ENCODE results near the gene SLIT3. TPM values are rescaled to one million over a fixed set of nuclear protein-coding genes. Genes with fewer than 3 reads are reported as not detected.
A peak's percentile ranks its signal among the peaks of the same experiment; 100 is the strongest.

SLIT3 gene
- total and polyA plus RNA-seq, 9 of the 15 experiments (the other 6 are each of a cell fraction or from before 2014, with no cell fraction given): 0.01 to 0.04 TPM; not detected in 7

DNA sequence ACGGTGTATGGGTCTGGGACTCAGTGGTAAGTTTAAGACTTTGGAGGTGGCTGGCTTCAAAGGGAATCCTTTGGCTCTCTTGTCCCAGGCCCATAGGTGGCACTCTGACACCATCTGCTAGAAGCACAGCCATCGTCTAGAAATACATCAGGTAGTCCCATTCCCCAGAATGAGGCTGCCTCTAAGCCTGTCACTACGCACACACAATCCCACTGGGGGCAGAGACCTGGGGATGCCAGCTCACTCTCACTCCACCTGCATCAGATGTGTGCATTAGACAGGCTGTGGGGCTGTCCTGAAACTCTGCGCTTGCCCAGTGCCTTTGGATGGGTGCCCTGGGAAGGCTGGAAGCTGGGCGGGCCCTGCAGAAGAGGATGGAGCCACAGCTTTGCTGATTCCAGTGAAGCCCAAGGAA is 594.3 kb downstream of the SLIT3 start:
- Histone ChIP-seq H3K9ac (ENCODE audit: insufficient read depth in 1 of 2, low read depth in 2 of 2, low read length in 2 of 2) (no peak overlapping the region), H4K20me1 (replicated peaks; ENCODE audit: control insufficient read depth, insufficient read depth, low read length) (no peaks in the 10 kb centered on the region; the same call in 1 of the 2 replicates), H3K4me1 (replicated peaks in 1 of 2; ENCODE audit: control insufficient read depth in 2 of 2, insufficient read depth in 2 of 2, low read length in 2 of 2) (no peaks in the 10 kb centered on the region), H3K4me3 (no peak overlapping the region), H3K79me2 (ENCODE audit: control insufficient read depth, insufficient read depth, low read length) (no peaks in the 10 kb centered on the region), H3K36me3 (ENCODE audit: control insufficient read depth, insufficient read depth, low read length) (no peaks in the 10 kb centered on the region), H3K9me3 (replicated peaks; ENCODE audit: control insufficient read depth, insufficient read depth, low read depth, low read length) (no peaks in the 10 kb centered on the region), H3K9me1 (ENCODE audit: control insufficient read depth, insufficient read depth, low read length) (no peaks in the 10 kb centered on the region), H3K4me2 (ENCODE audit: insufficient read depth, low read length) (no peak overlapping the region), H2AFZ (ENCODE audit: low read depth, low read length) (no peak overlapping the region), H3K27me3 (ENCODE audit: control insufficient read depth in 2 of 2, insufficient read depth in 2 of 2, low read length in 2 of 2) (peaks cover 0 to 21% of the 10 kb centered on the region in 2 experiments; a peak in 4 of 5 replicates), H3K27ac (ENCODE audit: extremely low read depth, low read depth, low read length) (no peak overlapping the region)
- FAIRE-seq (no peak), ATAC-seq (peak; percentile 88), DNase-seq (ENCODE audit: extremely low read depth in 1 of 4, low spot score in 3 of 4) (peak in 2 of 4 experiments; percentile 25 to 40)
- CTCF ChIA-PET (ENCODE audit: low intra/inter-chr PET ratio): no interaction called here
- intact Hi-C loops (cut with micrococcal nuclease): no loop called here
- BruUV-seq (replicated peaks): no TSS peak
- in situ Hi-C loops (cut with MboI): no loop called here
- 0% methylated on average over 5 of the region's 5 CpGs for WGBS (ENCODE audit: insufficient coverage, low coverage, missing lambda C conversion rate)
- TF ChIP-seq, protein P1, sequence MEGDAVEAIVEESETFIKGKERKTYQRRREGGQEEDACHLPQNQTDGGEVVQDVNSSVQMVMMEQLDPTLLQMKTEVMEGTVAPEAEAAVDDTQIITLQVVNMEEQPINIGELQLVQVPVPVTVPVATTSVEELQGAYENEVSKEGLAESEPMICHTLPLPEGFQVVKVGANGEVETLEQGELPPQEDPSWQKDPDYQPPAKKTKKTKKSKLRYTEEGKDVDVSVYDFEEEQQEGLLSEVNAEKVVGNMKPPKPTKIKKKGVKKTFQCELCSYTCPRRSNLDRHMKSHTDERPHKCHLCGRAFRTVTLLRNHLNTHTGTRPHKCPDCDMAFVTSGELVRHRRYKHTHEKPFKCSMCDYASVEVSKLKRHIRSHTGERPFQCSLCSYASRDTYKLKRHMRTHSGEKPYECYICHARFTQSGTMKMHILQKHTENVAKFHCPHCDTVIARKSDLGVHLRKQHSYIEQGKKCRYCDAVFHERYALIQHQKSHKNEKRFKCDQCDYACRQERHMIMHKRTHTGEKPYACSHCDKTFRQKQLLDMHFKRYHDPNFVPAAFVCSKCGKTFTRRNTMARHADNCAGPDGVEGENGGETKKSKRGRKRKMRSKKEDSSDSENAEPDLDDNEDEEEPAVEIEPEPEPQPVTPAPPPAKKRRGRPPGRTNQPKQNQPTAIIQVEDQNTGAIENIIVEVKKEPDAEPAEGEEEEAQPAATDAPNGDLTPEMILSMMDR (IDR thresholded peaks at IDR 0.05 in 2 of 3, conservative IDR thresholded peaks at IDR 0.05 in 1 of 3; ENCODE audit: insufficient read depth in 2 of 3, low read depth in 1 of 3, low read length in 3 of 3): peak; percentile 59 to 65 (median 60)
- TF ChIP-seq, protein P2, sequence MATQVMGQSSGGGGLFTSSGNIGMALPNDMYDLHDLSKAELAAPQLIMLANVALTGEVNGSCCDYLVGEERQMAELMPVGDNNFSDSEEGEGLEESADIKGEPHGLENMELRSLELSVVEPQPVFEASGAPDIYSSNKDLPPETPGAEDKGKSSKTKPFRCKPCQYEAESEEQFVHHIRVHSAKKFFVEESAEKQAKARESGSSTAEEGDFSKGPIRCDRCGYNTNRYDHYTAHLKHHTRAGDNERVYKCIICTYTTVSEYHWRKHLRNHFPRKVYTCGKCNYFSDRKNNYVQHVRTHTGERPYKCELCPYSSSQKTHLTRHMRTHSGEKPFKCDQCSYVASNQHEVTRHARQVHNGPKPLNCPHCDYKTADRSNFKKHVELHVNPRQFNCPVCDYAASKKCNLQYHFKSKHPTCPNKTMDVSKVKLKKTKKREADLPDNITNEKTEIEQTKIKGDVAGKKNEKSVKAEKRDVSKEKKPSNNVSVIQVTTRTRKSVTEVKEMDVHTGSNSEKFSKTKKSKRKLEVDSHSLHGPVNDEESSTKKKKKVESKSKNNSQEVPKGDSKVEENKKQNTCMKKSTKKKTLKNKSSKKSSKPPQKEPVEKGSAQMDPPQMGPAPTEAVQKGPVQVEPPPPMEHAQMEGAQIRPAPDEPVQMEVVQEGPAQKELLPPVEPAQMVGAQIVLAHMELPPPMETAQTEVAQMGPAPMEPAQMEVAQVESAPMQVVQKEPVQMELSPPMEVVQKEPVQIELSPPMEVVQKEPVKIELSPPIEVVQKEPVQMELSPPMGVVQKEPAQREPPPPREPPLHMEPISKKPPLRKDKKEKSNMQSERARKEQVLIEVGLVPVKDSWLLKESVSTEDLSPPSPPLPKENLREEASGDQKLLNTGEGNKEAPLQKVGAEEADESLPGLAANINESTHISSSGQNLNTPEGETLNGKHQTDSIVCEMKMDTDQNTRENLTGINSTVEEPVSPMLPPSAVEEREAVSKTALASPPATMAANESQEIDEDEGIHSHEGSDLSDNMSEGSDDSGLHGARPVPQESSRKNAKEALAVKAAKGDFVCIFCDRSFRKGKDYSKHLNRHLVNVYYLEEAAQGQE (IDR thresholded peaks at IDR 0.05; ENCODE audit: borderline replicate concordance): peak; percentile 21; the same call in 1 of the 2 replicates
- TF ChIP-seq, protein P2 (CRISPR knock-in tag; IDR thresholded peaks at IDR 0.05; ENCODE audit: low read depth): no peak
- TF ChIP-seq, protein P3, sequence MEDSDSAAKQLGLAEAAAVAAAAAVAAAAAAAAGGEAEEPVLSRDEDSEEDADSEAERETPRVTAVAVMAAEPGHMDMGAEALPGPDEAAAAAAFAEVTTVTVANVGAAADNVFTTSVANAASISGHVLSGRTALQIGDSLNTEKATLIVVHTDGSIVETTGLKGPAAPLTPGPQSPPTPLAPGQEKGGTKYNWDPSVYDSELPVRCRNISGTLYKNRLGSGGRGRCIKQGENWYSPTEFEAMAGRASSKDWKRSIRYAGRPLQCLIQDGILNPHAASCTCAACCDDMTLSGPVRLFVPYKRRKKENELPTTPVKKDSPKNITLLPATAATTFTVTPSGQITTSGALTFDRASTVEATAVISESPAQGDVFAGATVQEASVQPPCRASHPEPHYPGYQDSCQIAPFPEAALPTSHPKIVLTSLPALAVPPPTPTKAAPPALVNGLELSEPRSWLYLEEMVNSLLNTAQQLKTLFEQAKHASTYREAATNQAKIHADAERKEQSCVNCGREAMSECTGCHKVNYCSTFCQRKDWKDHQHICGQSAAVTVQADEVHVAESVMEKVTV (CRISPR knock-in tag; IDR thresholded peaks at IDR 0.05): peak; percentile 53; the same call in 1 of the 2 replicates
- TF ChIP-seq, protein P4, sequence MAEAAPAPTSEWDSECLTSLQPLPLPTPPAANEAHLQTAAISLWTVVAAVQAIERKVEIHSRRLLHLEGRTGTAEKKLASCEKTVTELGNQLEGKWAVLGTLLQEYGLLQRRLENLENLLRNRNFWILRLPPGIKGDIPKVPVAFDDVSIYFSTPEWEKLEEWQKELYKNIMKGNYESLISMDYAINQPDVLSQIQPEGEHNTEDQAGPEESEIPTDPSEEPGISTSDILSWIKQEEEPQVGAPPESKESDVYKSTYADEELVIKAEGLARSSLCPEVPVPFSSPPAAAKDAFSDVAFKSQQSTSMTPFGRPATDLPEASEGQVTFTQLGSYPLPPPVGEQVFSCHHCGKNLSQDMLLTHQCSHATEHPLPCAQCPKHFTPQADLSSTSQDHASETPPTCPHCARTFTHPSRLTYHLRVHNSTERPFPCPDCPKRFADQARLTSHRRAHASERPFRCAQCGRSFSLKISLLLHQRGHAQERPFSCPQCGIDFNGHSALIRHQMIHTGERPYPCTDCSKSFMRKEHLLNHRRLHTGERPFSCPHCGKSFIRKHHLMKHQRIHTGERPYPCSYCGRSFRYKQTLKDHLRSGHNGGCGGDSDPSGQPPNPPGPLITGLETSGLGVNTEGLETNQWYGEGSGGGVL (CRISPR knock-in tag; IDR thresholded peaks at IDR 0.05): no peak
- peak; percentile 74 to 77 for TF ChIP-seq RAD21 (CRISPR knock-in tag; conservative IDR thresholded peaks at IDR 0.05 in 1 of 2, IDR thresholded peaks at IDR 0.05 in 1 of 2)
- POLR2A ChIA-PET: no interaction called here
